HG03139 (cell line): Measurements from ENCODE around the gene FCGR3B.
"Not testable (repeated sequence)": the region's sequence is repeated elsewhere in the genome, so short reads cannot be mapped to it uniquely, and the experiment has no call there.

Experiments
- ATAC-seq: cut with Tn5 transposase; IDR thresholded peaks from one replicate; pipeline ENCODE4 v1.9.1; 2021; ENCODE audit not compliant: unreplicated experiment

FCGR3B gene

DNA sequence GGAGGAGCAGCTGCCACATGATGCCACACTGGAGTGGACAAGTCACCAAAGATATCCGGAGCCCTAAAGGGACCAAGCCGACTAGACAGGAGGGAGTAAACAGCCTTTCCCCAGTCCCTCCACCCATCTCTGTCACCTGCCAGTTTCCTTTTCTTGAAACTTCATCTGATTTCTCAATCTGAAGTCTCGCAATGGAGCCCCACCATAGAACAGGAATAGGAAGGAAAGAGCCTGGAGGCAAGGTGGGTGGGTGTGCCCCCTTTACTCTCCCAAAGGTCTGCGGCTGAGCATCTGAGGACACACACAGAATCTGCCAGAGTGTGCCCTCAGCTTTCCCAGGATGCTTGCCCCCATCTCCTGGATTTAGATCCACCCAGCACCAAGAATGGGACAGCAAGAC is at the start of gene FCGR3B:
FCGR3B (minus strand) TSS at position 101 of the 400 bp plus-strand sequence; CDS start at position 19, 82 bp downstream.
- no peak for ATAC-seq

DNA sequence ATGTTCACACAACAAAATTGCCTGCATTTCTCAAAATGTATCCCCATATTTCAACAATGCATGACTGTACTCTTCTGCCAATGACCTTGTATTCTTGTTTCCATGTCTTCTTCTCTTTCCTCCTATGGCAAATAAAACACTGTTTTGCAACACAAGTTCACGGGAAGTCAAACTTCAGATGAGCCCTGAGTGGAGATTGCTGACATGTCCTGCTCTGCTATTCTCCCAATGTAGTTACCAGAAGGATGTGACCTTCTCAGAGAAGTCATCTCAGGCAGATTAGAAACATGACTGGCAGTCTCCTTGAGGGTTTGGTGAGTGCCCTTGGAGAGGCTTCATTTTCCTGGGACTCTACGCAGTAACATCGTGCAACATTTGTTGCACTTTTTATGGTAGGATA is 47.5 kb upstream of the FCGR3B start:
- no peak for ATAC-seq

DNA sequence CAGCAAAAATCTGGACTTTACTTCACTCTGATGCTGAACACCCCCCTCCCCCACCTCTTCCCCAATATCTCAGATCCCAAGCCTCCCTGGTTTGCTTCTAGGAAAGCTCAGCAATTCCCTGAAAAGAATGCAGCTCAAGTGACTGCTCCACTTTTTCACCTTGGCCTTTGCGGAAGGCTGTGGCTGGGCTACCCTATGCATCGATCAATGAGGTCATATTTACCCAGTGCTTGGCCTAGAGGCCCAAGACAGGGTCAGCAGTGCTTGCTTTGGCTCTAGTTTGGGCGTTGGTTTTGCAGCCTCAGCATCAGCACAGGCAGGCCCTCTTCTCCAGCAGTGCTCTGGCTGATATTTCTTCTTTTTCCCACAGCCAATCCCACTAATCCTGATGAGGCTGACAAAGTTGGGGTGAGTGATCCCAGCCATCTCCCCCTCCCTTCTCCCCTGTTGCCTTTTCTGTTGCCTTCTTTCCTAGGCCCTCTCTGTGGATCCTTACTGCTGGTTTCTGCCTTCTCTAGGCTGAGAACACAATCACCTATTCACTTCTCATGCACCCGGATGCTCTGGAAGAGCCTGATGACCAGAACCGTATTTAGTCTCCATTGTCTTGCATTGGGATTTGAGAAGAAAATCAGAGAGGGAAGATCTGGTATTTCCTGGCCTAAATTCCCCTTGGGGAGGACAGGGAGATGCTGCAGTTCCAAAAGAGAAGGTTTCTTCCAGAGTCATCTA is 46.1 kb upstream of the FCGR3B start:
- ATAC-seq: no peak

DNA sequence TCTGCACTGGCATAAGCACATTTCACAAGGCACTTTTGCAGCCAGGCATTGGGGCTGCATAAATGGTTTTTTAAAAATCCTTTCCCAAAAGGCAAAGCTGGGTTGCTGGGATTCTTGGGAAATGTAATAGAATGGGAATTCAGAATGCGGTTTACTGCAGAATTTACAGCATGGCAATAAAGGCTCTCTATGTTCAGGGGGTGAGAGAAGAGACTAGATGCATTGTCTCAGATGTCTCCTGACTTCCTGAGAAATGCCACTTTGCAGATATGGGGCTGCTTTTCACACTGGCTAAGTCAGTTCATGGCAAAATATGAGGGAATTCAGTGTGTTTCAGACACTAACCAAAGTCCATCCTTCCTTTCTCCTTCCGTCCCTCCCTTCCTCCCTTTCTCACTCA is 45.5 kb upstream of the FCGR3B start:
- ATAC-seq: no peak

- not testable (repeated sequence) for ATAC-seq
Observed at GRCh38 chr1:161674908-161675307, 43.9 kb upstream of the FCGR3B start.

DNA sequence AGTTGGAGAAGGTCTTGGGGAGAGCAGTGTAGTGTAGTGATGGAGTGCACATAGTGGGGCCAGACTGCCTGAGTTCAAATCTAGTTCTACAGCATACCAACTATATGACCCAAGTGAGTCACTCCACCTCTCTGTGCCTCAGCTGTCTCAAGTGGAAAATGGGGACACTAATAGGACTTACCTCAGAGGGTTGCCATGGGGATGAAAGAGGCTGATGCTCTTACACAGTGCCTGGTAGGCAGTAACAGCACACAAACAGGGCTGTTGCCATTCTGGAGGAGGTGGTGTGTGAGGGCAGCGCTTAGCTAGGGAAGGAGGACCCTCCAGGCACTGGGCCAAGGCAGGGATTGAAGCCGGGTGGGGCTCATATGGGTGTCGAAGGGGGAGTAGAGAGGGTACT is 43.5 kb upstream of the FCGR3B start:
- ATAC-seq: not testable (repeated sequence)

DNA sequence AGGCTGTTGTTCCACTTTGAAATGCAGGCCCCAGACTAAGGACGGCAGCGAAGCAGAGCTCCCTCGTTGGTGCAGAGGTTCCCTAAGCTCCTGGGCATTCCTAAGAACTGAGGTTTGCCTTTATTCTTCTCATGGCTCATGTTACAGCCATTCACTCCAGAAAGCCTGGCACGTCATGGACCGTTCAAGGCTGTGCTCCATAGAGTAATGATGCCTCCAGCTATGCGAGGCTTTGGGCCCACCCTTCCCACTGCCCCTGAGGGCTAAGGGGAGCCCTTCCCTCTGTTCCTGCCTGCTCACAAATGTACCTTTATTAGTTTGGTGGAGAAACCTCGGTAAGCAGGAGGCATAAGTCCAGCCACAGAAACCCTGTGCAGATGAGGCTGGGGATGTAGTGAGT is 42.5 kb upstream of the FCGR3B start:
- ATAC-seq: not testable (repeated sequence)

DNA sequence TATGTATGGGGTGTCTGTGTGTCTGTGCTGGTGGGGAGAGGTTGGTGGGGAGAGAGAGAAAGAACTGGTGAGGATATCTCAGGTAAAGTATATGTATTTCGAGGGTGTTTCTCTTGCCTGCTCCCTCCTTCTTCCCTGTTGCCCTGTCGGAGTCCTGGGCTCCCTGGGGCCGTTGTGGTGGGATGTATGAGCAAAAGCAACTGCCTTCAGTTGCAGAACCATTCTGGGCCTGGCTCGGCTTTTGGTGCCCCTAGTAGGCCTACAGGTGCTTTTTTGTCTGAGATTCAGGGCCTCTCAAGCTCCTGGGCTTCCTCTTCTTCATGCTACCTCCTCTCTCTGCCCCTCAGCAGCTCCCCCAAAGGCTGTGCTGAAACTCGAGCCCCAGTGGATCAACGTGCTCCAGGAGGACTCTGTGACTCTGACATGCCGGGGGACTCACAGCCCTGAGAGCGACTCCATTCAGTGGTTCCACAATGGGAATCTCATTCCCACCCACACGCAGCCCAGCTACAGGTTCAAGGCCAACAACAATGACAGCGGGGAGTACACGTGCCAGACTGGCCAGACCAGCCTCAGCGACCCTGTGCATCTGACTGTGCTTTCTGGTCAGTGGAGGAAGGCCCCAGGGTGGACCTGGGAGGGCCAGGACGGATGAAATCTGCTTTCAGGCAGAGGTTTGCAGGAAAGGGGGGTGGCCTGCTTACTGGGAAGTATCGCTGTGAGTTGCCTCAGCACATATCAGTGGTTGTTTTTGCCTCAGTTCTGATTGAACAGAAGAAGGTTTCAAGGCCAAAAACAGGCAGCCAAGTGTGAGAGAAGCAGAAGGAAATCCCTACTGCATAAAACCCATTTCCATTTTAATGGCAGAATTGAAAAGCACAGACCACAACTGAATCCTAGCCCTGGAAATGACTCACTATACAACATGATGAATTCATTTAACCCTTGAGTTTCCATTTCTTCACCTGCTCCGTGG is 40.4 kb upstream of the FCGR3B start:
- not testable (repeated sequence) for ATAC-seq

- ATAC-seq: not testable (repeated sequence)
Observed at GRCh38 chr1:161664689-161665088, 33.7 kb upstream of the FCGR3B start.

DNA sequence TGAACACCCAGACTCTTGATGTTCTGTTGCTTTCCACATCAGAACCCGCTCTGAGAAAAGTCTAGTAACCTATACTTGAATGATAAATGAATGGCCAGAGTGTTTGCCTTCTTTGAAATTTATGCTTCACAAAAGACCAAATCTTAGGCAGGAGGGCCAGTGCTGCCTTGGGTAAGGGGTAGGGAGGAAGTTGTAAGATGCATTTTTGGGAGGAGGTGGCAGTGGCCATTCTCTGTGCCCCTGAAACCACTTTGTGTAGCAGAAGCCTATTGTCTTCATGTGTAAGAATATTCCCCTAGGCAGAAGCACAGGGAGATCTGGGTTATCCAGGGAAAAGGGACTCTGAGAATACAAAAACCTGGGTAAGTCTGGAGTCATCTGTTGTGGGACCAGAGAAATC is 32.6 kb upstream of the FCGR3B start:
- ATAC-seq: not testable (repeated sequence)

DNA sequence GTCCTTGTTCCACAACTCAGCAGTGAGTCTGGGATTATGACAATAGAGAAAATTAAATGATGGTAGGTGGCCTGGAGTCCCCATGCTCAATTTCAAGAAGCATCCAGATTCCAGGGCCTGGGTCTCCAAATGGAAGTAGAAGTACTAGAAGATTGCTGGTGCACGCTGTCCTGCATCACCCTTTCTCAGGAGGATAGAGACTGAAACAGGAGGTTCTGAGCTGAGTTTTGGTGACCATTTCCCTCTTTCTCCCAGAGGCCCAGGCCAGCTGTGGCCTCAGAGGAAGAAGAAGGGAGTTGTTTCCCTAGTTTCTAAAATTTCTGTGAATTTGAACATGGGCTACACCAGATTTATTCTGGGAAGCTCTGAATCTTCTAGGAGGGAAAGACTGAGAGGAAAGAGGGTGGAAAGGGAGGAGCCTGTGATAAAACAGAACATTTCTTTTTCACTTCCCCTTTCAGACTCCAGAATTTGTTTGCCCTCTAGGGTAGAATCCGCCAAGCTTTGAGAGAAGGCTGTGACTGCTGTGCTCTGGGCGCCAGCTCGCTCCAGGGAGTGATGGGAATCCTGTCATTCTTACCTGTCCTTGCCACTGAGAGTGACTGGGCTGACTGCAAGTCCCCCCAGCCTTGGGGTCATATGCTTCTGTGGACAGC is 31.8 kb upstream of the FCGR3B start, which contains the start of gene FCGR2B:
FCGR2B (plus strand) TSS at position 460 of the 656 bp plus-strand sequence; CDS start at position 559, 99 bp downstream.
- peak; percentile 66 for ATAC-seq

- not testable (repeated sequence) for ATAC-seq
Observed at GRCh38 chr1:161661660-161662311, 30.8 kb upstream of the FCGR3B start.

DNA sequence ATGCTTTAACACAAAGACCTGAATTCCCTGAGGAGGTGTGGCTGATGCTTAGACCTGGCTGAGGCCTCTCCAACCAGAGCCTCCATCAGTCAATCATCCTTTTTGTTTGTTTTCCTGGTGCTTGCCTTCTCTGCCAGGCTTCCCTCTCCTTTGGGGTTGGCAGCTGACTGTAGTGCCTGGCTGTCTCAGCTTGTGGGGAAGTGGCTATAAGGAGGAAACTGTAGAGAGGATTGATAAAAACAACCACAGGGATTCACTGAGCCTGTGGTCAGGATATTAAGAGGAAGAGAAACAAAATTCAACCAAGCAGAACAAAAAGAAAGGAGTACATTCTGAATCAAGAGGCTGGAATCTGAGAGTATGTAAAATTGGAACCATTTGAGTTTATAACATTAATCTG is 27.5 kb upstream of the FCGR3B start:
- ATAC-seq: not testable (repeated sequence)

DNA sequence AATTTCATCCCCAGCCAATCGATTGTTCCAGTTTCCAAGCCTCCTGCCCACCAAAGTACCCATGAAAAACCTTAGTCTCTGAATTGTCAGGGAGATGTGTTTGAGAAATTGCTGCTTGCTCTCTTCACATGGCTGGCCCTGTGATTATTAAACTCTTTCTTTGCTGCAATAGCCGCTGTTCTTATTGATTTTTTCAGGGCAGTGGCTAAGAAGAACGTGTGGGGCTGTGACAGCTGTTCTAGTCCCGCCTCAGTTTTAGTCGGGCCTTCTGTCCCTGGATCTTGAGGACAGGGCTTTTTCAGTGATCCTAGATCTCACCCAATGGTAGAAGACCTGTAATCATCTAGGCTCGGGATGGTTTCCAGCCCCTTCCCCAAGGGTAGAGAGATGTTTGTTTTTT is 23.0 kb upstream of the FCGR3B start:
- ATAC-seq: not testable (repeated sequence)

DNA sequence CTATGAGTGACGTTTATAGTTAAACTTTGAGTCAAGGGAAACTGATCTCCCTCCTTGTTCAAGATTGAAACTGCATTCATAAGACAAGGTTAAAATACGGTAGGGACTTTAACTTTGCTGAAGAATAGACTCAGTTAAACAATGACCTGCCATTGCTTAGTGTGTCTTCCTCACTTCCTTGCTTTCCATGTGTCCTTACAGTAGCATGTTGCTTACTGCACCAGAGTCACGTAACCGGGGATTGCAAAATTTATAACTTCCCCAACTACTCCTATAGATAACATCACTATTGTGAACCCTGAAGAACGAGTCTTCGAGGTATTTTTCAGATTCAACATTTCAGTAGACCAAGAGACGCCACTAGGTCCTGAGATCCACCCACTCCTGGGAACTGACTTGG is 22.6 kb upstream of the FCGR3B start:
- not testable (repeated sequence) for ATAC-seq

DNA sequence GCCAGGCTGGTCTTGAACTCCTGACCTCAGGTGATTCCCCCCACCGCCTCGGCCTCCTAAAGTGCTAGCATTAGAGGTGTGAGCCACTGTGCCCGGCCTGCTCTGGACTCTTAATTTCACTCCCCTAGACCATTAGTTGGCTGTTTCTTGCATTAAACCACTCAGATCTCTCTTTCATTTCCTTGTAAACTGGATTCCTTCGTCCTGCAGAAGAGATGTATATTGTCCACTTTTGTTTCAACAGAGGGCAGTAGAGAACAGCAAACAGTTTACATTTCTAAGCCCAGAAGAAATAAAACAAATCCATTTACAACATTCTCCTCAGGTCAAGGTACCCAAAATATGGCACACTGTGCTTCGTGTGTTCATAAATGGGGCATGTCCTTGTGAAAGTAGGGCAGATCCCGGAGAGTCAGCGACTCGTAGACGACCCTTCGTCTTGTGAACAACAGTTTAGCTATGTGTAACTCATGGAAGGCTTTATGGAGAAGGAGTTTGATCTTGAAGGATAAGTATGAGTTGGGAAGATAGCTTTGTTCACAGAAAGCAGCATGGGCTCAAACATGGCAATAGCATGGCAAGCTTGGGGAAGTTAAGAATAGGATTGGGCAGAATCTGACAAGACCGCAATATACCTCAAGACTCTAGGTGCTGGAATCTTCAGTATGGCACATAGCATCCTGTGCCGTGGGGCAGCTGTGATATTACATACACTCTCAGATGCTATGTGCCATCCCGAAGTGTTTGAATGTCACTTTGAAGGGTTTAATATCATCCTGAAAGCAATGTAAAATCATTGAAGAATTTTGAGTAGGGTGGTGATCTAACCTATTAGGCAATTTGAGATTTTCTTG is 16.8 kb upstream of the FCGR3B start:
- ATAC-seq: not testable (repeated sequence)

DNA sequence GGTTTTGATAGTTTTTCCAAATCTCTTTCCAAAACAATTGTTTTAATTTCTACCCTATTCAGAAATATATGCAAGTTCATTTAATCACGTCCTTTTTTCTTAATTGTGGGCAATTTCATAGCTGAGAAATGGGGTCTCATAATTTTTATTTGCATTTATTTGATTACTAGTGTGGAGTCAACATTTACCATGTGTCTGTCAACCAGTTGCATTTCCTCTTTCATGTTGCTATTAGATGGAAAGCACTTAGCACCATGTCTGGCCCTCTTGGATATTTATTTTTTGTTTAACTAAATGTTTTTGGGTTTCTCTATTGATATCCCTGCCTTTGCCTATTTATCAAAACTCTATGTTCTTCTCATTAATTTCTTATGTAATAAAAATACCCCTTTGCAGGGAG is 13.9 kb upstream of the FCGR3B start:
- ATAC-seq: not testable (repeated sequence)

GRCh38 chr1:161643481-161644208 is 12.7 kb upstream of the FCGR3B start:
- not testable (repeated sequence) for ATAC-seq

DNA sequence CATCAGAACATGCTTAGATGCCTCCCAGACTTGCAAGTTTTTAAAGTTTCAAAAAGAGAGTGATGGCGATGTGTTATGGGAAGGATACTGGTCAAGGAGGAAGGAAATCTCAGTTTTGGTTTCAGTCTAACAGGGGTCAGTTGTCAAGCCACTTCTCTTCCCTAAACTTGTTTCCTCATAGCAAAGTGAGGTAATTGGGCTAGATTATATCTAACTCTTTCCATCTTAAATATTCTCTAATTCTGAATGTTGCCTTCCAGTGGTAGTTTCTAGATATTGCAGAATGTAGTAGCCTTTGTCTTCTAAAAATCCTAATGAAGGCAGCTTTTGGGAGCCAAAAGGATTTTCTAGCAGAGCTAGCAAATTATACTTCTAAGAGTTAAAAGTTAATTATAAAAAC is 11.7 kb upstream of the FCGR3B start:
- not testable (repeated sequence) for ATAC-seq
